ENCODE data around the gene DTNB. TPM values are rescaled to one million over a fixed set of nuclear protein-coding genes. Genes with fewer than 3 reads are reported as not detected.
"Not testable (repeated sequence)": the region's sequence is repeated elsewhere in the genome, so short reads cannot be mapped to it uniquely, and the experiment has no call there.

Gene DTNB
- polyA plus RNA-seq, 5 donors, result 25.2 to 29.9 (median 28.2) TPM

DNA sequence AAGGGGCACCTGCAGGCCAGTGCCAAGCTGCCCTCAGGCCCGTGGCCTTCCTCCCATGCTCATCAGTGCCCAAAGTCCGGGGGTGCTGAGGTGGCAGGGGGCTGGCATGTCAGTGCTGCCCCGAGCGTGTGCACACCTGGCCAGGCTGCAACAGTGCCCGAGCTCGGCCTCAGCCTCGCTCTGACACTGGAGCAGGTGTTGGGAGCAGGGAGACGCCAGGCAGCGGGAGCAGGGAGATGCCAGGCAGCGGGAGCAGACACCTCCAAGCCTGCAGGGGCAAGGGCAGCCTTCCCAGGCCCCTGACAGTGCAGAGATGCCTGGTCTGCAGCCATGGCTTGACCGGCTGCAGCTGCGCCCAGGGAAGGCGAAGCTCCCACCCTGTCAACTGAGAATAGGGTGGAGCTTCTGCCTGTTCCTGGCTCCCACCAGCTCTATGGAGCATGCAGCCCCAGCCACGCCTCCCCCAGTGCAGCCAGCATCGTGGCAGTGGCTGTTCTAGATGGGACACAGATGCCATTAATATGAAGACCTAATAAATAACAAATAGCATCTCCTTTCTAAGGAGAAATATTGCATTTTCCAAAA lies 82.4 kb downstream of the DTNB start:
- no peak for DNase-seq

DNA sequence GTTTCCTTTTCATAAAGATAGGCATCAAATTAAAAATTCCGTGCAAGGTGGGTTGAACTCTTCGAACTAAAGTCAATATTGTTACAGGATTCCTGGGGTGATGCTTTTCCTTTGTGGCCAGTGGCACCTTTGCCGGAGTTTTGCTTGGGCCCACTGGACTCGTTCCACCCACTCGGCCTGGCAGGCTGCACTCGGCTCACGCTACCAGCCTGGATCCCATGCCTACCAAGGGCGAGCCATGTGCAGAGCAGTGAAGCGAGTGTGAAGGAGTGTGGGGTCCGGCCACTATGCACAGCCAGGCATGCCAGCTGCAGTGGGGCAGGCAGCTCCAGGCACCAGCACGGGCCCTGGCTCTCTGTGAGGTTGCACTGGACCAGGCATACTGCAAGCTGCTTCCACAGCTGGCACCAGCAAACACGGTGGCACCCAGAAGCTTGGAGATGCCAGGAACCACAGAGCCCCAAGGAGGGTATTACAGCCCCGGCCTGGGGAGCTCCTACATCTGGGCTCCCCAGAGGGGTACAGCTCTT lies 83.6 kb downstream of the DTNB start:
- no peak for DNase-seq

DNA sequence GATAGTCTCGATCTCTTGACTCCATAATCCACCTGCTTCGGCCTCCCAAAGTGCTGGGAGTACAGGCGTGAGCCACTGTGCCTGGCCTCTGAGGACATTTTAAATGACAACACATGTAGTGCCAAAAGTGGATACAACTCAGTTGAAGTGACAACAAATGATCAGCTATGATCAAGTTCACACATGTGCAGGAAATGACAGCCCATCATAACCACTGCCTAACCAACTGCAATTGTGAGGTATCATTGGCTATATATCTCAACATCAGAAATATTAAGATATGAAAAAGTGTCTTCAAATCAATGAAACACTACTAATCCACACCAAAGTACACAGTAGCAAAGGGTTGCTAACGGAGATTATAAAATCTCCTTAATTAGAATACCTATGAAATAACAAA lies 84.8 kb downstream of the DTNB start:
- no peak for DNase-seq

DNA sequence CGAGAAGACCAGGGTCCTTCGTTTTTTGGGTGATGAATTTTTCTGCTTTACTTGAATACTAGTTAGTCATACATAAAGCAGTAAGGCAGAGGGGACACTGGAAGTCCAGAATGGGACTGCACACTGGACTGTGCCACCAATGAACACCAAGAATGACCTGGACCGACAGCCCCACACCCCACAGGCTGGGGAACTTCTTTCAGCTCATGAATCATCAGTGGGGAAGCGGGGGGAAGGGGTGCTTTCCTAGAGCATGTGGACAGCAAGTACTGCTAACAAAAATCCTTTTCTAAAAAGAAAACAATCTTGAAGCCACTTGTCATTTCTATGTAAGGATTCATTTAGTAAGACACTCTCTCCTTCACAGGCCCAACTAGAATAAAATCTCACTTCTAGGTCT lies 86.0 kb downstream of the DTNB start:
- no peak for DNase-seq

DNA sequence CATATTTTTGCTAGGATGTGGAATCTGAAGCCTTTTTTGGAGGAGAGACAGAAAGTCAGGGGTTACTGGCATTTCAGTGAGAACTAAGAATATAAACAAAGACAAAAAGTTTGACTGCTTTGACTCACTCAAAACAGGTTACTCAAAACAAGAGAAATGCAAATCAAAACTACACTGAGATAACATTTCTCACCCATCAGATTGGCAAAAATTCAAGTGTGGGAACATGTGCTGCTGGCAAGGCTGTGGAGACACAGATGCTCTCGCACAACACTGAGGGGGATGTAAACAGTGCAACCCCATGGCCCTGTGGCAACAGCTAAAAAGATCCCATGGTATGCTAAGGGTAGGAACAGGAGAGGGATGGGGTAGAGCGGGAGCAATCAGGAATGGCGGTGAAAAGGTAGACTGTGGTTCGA lies 86.6 kb downstream of the DTNB start:
- DNase-seq, result no peak

DNA sequence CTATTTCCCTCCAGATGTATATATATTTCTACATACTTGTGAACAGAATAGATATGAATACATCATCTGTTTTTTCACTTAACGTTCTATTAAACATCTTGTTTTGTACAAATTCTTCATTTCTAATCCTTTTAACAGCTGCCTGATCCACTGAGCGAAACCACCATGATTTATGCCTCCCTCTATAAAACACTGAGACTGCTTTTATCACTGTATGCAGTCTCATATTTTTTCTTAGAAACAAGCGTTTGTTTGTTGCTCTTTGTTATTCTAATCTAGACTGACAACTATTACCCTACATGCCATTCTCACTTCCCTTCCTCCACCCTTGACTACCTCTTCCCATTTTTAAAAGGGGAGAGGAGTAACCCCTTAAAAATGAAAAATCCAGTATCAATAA lies 88.2 kb downstream of the DTNB start:
- no peak for DNase-seq

DNA sequence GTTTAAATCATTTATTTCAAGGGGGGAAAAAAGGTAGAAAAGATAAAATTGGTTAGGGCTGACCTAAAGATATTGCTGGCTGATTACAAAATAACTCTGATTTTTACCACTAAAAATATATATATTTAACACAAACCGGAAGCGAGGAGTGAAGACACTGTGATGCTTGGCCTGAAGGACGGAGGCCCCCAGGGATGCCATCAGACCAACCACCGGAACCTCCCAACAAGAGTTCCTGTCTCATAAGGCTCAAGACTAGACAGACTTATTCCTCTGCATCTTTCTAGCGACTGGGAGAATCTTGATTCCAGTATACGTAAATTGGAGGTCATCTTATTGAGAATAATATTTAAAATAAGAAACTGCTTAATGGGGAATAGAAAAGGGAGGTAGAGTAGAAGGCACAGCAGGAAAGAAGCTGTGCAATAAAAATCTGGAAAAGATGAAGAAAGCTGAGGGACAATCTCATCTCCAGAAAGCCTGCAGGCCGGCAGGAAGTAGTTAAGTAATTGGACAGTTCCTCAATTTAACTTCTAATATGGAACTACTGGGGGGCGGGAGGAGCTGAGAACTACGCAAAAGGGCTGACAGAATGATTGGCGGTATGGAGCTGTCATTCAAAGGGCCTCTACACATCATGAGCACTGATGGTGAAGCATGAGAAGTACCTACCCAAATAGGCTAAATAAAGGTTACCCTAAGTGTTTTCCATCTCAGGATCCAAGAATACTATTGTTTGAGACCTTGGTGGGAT lies 91.1 kb downstream of the DTNB start:
- DNase-seq, result no peak

DNA sequence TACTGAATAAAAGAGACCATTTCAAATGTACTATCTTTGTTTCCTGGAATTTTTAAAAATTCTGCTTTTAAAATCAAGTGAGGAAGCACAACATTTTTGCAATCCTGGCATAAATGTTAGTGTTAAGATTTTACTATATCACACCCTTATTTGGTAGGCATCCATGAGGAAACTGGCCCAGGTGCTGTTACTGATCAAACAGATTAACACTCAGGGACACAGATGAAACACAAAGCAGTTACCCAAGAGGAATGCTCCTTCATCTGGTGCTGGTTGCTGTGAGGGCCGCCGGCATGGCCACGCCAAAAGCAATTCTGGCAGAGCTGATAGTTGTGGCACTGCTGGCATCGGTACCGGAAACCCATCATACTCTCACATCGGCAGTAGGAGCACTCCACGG lies 96.8 kb downstream of the DTNB start:
- no peak for DNase-seq

DNA sequence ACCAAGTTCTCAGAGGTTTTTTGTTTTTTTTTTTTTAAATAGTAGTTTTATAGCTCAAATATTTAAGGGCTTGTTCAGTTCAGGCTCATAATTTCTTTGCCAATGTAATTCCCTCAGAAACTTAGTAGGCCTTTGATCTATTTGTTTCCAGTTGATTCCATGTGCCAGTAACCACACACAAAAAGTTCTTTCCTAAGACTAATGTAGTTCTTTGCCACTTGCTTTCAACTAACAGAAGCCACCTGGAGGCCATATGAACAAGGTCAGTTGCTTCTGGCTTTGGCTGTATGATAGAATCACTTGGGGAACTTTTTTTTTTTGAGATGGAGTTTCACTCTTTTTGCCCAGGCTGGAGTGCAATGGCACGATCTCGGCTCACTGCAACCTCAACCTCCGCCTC lies 100.7 kb downstream of the DTNB start:
- DNase-seq, result no peak

DNA sequence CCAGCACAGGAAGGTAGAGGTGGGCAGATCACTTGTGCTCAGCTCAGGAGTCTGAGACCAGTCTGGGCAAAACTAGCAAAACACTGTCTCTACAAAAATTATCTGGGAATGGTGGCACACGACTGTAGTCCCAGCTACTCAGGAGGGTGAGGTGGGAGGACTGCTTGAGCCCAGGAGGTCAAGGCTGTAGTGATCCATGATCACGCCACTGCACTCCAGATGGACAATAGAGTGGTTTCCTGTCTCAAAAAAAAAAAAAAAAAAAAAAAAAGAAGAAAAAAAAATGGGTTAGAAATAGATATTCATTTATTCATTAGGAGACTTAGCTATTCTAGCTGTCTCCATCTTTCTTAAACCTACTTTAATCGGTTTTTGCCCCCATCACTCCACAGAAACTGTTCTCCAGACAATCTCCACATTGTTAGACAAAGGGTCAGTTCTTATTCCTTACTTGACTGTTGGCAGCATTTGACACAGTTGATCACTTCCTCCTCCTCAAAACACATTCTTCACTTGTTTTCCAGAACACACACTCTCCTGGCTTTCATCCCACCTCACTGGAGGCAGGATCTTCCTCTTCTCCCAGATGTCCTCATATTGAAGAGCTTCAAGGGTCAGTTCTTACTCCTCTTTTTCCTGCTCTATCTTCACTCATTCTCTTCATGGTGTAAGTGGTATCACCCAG lies 103.1 kb downstream of the DTNB start:
- no peak for DNase-seq

DNA sequence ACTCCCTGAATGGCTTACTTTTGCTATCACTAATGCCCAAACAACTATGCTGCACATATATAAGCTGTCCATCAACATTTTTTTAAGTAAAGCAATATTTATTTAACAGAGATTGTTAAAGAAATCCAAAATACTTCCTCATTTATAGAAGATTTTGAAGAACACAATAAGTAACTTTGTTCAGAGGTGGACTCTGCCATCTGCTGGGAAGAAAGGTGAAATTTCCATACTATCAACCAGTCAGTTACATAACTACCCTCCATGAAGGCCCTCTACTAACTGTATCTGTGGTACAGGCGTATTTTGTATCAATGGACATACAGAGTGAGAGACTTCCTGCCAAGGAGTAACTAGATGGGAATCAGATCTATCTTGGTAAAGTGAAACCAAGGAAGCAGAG lies 106.0 kb downstream of the DTNB start:
- no peak for DNase-seq

DNA sequence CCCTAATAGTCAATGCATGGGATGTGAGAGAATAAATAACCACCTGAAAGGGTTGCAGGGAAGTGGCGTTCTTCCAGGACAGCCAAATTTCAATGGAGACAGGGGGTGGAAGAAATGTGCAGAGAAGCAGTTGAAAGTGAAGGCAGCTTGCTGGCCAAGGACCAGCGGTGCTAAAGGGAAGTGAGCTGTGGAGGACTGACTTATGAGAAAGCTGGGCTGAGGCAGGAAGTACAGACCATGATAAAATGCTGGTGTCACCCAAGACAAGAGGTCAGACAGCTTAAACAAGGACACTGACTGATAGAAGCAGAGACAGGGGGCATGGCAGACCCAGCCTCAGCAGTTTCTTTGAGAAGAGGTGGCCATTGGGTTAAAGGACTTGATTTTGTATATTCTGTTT lies 106.7 kb downstream of the DTNB start:
- DNase-seq, result no peak

DNA sequence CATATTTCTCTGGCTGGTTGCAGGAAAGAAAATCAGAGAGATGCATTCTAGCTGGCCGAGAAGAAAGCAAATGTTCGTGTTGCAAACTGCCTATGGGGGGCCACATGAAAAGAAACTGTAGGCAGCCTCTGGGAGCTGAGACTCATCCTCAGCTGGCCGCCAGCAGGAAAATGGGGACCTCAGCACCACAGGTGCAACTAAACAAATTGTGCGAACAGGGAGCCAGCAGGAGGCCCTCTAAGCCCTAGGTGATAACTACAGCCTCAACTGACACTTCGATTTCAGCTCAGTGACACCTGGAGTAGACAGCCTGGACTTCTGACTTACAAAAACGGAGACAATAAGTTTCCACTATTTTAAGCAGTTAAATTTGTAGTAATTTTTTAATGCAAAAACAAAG lies 107.3 kb downstream of the DTNB start:
- no peak for DNase-seq

DNA sequence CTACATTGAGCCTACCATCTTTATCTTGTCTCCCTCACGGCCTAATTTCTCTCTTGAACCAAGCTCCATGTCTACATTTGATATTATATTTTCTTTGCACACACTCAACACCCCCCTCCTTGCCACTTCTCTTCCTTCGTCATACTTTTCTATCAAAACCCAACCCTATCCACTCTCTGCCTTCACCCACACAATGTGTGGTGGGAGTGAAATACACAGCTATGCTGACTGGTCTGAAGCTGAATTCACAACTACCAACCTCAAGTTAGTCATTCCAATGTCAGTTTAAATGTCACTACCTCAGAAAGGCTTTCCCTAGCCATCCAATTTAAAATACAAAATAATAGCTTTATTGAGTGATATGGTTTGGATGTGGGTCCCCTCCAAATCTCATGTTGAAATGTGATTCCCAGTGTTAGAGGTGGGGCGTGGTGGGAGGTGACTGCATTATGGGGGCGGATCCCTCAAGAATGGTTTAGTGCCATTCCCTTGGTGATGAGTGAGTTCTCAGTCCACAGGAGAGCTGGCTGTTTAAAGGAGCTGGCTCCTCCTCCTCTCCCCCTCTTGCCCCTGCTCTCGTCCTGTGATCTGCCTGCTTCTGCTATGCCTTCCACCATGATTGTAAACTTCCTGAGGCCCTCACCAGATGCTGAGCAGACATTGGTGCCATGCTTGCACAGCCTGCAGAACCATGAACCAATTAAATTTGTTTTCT lies 112.1 kb downstream of the DTNB start:
- no peak for DNase-seq

DNA sequence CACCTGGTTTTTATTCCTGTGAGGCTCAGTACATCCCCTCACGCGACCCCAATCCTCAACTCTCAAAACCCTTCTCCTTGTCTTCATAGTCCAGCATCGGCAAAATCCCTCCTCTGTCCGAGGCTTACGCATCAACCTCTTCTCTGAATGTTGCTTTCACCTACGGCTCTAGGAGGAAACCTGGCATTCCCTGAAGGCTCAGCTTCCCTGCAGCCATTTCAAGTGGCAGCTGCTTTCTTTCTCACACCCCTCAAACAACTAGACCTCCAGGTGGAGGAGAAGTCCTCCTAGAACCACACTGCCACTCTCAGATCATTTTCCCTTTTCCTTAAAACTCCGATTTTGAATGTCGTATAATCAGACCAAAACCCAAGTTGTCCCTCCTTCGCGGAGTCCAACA lies 114.2 kb downstream of the DTNB start:
- no peak for DNase-seq

DNA sequence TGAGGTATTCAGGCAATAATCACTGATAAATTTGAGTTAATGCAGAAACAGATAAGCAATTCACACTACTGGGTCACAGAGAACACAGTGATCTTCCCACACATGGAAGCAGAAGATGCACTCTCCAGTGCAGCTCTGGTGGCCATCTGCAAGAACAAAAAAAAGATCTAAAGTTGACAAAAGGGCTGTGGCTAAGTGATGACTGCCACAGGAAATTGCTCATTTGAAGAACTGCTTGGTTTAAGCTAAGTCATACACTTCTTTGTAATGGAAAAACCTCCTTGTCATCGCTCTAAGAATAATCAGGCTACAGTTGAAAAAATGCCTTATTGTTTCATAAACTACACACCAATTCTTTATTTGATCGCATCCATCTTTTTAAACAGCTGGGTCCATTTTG lies 115.1 kb downstream of the DTNB start:
- no peak for DNase-seq

DNA sequence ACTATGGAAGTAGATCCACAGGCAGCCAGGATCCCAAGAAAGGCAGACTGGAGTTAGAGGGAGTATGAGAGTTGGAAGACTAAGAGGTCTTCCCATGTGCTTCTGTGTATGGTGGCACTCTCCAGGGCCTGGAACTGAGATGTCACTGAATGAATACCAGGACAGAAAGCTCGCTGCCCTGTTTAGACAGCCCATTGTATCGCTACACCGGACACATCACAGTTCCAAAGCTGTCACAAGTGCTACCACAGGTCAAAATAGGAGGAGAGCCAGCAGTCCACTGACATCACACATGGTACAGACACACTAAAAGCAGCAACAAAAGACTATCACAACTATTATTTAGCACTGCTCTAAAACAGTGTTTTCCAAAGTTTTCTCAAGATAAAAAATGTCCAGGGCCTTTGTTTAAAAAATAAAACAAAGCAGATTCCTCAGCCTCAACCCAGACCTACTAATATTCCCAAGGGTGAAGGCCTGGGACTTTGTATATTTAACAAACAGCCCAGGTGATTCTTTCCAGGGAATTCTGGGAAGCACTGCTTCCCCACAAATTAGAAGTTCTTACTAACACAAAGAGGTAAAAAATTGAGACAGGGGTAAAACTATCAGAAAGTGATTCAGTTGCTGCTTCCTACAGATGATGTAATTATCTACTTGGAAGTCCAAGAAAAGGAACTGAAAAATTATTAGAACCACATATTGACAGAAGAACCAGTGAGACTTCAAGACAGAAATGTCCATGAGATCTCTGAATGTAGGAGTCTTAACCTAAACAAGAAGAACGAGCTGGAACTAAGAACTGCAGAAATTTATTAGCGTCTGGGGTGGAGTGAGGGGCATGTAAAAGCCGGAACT lies 116.0 kb downstream of the DTNB start:
- DNase-seq, result no peak

DNA sequence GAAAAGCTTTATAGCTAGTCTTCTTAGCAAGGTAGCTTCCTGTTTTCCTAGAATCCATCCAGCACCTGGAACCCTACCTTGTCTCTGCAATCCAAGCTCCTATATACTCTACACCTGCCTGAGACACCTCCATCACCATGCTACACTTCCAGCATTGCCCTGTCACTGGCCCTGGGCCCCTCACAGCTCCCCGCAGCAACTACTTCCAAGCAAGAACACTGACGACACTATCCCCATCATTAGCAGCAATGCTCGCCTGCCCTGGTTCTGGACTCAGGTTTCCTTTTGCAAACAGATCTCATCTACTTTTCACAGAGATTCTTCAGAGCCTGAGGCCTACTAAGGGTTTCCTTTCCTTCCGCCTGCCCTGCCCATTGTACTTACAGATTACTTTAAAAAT lies 121.1 kb downstream of the DTNB start:
- DNase-seq, result no peak

DNA sequence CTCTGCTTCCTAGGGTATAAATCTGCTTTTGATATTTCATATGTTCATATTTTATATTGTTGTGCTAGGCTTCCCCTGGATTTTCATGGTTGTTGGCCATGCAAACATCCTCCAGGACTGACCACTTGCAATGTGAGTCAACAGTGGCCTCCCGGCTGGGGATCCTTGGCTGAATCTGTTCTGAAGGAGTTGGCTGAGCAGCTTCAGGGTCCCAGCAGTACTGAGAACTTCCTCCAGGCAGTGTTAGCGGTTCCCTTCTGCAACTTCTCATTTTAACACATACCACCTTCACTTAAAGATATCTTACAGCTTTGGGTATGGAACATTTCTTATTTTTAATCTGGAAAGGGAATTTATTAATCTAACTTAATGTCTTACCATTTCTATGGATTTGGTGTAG lies 122.1 kb downstream of the DTNB start:
- DNase-seq, result no peak

DNA sequence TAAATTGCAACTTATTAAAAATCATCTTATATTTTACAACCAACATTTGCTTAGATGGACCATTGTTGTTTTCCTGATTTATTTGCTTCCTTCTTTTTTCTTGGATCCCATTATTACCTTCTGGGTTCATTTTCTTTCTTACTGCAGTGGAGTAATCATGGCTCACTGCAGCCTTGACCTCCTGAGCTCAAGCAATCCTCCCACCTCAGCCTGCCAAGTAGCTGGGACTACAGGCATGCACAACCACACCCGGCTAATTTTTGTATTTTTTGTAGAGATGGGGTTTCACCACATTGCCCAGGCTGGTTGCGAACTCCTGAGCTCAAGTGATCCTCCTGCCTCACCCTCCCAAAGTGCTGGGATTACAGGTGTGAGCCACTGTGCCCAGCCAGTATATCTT lies 123.8 kb downstream of the DTNB start:
- not testable (repeated sequence) for DNase-seq

DNA sequence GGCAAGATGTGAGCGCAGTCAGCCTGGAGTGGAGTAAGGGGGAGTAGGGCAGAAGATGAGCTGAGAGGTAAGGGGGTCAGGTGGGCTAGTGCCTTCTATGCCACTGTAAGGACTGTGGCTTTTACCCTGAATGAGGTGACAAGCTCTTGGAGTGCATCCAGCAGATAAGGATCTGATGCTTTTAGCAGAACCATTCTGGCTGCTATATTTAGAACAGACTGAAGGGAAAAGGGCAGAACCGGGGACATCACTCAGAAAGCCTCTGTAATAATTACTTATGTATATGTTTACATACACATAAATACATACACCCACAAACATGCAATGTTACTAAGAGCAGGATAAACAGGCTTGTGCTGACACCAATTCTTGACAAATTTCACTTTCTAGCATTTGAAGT lies 124.8 kb downstream of the DTNB start:
- no peak for DNase-seq
